Right ventricle myocardium superior (tissue), 1 donor: ENCODE results near the gene SFT2D3. TPM values are rescaled to one million over a fixed set of nuclear protein-coding genes. Genes with fewer than 3 reads are reported as not detected.

ENCODE experiments used
- ATAC-seq: fragments of 200-7000 bp; cut with Tn5 transposase; one replicate; pipeline ENCODE4 v1.9.1; 2020; ENCODE audit warnings: mild to moderate bottlenecking; ENCODE audit not compliant: poor library complexity
- DNase-seq: peaks from one replicate; pipeline ENCODE4 v3.0.0-alpha.2; 2020
- intact Hi-C: fragments of 100-400 bp; cut with DNase I; formaldehyde crosslinking; loops from one replicate; pipeline ENCODE4 v1.11.2; 2022
- total RNA-seq: library from RNA; stranded (reverse); fragmentation: NEBNext Ultra II Directional; extraction: Animal tissue kit (Norgen Biotek cat#: 25700); gene quantifications from one replicate; pipeline ENCODE4 v1.2.1, GENCODE V29; 2021
- donor health status: DM: no; HTN: yes; CAD: no; lungs with severe emphysema.

SFT2D3 gene
- total RNA-seq, 1 donor from 2014 or later = 3.2 TPM

DNA sequence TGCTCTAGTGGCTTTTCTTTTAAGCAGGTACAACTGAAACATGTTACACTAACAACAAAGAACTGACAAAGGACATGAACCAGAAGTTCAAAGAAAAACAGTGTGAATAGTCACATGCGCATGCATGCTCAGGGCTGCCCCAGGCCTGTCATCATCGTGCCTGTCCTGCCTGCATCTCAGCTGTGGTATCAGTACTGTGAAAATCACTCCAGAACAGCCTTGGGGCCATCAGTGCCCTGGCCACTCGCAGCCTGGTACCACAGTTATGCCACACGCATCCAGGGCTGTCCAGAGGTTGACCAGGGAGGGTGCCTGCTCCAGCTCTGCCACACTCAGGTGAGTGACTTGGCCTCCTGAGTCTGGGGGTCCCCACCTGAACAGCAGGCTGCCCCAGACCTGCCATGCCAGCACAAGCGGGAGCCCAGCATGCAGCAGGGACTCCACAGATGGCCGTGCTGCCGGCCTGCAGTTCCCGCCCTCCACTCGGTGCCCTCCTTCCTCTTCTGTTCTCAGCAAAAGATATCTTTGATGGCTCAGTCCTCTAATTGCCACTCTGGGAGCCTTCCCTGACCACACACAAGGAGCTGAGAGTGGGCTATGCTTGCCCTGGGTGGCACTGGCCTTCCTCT, 38.2 kb upstream of the SFT2D3 start:
- DNase-seq = no peak
- peak; percentile 24 for ATAC-seq
- intact Hi-C loops = no loop called here

DNA sequence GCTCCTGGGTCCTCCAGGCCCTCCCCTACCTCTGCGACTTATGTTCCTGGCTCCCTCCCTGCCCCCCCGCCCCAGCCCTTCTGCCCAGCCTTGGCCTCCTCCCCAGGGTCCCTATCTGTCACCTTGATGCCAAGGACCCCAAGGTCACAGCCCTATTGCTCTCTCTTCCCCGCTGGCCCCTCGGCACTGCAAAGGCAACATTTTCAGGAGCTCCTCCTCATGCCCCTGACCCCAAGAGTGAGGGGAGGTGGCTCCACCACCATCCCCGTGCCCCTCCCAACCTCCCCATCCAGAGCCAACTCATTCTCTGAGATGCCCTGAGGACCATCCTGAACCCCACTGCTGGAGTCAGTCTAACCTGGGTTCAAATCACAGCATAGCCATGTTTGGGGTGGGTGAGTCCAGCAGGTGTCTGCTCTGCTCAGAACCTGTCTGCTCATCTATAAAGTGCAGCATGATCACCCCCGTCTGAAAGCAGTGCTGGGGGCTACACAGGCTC, 37.7 kb upstream of the SFT2D3 start:
- ATAC-seq = no peak
- intact Hi-C loops = no loop called here
- DNase-seq = no peak

DNA sequence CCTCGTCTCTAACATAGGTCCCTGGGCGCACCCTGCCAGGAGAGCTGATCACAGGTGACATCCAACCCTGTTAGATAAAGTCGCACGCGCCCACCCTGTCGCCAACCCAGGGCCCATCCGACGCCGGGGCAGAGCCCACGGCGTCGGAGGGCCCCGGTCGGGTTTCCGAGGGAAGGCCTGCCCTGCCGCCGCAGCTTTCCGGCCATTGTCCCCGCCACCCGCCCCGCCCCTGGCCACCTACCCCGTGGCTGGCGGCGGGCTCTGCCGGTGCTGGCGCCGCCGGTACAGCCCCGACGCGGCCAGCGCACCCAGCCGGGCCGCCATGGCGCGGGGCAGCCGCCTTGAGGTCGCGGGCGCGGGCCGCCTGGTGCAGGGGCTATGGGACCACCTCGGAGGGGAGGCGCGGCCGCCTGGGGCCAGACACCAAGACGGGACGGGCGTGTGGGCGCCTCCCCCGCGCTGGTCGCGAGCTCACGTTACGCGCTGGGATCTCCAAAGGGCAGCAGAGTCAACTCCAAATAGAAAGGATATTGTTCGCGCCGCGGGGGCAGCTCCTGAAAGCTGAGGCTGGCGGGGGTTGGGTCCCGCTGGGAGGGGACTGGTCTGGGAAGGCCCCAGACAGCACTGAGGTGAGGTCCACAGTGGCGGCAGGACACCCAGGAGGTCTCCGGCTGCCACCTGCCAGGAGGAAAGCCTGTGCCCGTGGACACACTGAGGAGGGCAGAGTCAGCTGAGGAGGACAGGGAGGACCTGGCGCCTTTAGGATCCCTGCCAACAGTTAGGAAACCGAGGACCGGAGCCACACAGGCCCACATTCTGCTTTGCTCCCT, 37.0 kb upstream of the SFT2D3 start:
- DNase-seq (peak; percentile 56), ATAC-seq (peak; percentile 26)
- intact Hi-C loops = no loop called here

DNA sequence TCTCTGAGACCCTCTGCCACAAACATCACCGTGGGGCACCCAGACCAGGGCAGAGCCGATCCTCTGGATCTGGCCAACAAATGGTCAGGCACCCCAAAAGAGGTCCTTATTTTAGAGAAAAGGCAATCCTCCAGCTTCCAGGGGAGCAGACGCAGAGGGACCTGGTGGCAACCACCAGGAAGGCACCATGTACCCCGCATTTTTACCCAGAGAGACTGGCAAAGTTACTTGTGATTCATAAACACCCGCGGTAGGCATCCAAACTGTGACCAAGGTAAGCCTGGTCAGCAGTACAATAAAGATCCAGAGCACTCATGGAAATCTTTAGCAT, 36.4 kb upstream of the SFT2D3 start:
- intact Hi-C loops = no loop called here
- DNase-seq (no peak), ATAC-seq (no peak)

DNA sequence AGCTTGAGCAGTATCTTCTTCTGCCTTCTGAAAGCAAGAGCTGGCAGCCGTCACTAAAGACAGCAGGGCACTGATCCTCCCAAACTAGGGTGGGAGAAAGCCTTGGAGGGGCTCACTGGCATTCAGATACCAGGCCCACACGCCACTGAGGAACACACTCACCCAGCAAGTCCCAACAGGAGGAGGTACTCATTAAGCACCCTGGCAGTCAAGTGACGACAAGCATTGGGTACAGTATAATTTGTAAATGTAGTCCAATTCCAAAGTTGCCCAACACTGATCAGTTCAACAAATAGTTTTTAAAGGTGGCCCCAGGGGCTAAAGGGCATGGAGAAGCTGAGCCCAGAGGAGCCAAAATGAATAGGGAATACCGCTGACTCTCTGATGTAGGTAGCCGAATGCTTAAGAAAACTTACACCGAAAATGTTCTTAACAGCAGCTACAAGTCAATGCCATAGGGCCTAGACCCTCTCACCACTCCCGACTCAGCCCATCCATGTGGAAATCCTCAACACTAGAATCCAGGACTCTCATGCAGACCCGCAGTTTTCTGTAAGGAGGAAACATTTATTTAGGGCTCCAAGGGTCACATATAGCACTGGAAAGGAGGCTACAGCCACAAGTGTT, 35.9 kb upstream of the SFT2D3 start:
- ATAC-seq = no peak
- intact Hi-C loops = no loop called here
- DNase-seq = no peak

DNA sequence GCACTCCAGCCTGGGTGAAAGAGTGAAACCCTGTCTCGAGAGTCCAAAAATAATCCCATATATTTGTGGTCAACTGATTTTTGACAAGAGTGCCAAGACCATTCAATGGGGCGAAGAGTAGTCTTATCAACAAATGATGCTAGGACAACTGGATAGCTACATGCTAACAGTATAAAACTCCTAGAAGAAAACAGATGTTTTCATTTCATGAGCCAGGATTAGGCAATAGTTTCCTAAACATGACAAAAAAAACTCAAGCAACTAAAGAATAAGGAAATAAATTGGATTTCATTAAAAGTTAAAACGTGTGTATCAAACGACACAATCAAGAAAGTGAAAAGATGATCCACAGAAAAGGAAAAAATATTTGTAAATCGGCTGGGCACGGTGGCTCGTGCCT, 32.2 kb upstream of the SFT2D3 start:
- no peak for ATAC-seq
- intact Hi-C loops = no loop called here
- no peak for DNase-seq

DNA sequence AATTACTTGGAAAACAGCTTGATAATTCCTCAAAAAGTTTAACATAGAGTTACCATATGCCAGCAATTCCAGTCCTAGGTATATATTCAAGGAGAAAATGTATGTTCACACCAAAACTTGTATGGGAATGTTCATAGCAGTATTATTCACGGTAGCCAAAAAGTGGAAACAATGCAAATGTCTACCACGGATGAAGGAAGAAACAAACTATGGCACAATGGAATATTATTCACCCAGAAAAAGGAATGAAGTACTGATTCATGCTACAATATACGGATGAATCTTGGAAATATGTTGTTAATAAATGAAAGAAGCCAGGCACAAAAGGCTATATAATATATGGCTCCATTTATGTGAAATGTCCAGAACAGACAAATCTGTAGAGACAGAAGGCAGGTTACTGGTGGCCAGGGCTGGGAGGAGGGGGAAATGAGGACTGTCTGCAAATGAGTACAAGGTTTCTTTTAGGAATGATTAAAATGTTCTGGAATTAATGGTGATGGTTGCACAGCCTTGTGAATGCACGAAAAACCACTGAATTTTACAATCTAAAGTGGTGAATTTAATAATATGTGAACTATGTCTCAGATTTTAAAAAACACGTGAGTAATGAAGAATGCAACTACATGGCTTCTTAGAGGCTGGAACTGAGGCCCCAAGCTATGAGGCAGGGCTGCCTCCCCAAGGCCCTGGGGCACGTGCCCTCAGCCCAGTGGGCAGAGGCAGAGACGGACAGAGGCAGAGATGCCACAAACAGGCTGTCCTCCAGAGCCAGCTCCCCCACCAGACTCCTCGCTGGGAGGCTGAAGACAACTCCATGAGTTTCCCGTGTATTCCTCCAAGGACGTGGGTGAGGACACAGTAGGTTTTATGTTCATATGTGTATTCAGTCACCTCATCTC, 31.0 kb upstream of the SFT2D3 start:
- DNase-seq (no peak), ATAC-seq (no peak)
- intact Hi-C loops = no loop called here

DNA sequence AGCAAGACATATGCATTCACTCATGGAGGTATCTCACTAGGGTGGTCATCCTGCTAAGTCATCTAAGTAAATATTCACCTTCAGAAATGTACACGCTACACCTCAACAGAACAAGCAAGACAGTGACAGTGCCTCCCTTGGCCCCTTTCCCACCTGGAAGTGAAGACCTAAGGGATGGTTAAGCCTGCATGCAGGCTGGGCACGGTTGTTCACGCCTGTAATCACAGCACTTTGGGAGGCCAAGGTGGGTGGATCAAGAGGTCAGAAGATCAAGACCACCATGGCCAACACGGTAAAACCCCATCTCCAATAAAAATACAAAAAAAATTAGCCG, 30.4 kb upstream of the SFT2D3 start:
- DNase-seq (no peak), ATAC-seq (no peak)
- intact Hi-C loops = no loop called here

DNA sequence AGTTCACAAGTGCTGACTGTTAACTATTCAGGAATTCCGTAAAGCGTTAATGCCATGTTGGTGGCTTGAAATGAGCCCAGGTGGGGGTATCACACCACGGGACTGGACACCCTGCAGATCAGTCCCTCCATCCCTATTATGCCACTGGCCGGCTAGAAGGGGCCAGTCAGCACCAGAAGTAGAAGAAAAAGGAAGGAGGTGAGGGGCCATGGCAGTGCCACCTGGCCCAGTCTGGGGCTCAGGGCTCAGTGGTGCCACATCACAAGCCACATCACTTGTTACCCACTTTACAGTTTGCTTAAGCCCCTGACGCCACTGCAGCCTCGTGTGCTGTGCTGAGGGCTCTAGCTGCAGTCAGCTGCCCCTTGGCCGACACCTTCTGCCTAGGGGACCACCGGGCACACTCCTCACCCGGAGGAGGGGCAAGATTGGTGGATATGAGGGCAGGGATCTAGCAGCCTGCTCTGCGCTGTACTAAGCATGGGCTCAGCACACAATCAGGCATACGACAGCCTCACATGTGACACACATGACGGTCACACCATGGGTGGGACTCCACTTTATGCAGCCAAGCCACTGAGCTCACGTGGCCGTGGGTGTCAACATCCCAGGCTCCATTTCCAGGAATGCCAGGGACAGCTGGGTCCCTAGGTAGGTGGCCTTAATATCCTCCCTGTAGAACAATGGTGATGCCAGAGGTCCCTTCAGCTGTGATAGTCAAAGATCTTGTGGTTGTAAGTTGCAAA, 29.6 kb upstream of the SFT2D3 start:
- intact Hi-C loops = no loop called here
- ATAC-seq = no peak
- no peak for DNase-seq

DNA sequence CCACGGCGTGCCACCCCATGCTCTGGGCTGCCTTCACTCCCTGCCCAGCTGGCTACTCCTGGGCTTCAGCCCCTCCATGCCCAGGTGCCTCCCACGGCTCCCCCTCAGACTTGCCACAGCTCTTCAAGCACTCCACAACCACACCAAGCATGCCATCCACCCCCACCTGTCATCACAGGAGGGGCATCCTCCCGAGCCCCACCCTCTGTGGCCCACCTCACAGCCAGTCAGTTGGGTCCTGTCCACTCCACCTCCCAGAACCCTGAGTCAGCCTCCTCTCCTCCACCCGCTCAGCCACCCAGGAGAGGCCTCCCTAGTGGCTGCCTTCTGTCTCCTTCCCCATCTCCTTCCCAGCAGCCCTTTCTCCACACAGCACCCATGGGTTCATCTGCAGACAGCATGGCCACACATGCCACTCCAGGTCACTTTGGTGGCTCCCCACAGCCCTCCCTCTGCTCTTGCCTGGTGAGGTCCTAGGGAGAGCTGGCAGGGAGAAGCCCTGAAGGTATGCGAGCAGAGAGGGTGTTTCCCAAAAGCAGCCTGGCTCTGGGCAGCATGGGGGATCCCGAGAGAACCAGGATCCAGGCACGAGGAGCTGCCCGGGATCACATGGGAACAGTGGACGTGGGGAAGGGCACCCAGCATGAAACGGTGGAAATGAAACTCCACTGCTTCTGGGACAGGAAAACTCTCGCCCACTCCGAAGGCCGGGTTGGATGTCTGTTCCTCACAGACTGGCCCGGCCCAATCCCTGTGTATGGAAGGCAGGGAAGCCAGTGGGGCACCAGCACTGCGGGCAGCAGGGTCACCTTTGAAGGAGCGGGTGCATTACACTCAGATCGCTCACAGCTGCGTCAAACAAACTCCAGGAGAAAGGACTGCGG, 28.7 kb upstream of the SFT2D3 start:
- intact Hi-C loops = no loop called here
- ATAC-seq = peak; percentile 30
- DNase-seq = peak; percentile 55

DNA sequence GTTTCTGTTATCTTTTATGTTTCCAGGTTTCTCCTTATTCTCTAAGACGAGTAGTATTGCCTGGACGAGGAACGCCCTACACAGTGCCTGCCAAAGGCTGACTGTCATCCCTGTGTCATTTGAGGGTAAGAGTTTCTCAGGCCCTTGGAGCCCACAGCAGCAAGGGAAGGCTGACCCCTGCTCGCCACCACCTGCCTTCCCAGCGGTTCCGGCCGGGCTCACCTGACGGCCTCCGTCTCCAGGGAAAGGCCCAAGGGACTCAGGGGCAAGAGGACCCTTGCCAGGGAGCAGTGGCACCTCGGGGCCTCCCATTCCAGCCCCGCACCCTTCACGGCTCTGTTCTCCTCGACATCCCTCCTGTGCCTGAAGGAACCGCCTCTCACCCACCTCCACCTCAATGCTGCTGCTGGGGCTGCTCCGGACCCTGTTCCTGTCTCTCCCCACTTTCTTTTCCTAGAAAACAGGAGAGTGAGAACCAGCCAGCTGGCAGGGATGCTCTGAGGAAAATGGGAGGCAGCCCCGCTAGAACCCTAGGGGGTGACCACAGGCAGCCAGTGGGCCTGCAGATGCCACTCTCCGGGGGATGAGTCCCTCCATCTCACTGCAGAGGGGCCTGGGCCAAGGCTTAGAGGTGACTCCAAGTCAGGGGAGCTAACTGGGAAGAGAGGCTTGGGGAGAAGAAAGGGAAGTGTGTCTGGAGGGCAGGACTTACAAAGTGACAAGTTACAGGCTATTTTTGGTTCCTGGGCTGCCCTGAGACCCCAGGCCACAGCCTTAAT, 27.8 kb upstream of the SFT2D3 start:
- ATAC-seq = no peak
- no peak for DNase-seq
- intact Hi-C loops = no loop called here

DNA sequence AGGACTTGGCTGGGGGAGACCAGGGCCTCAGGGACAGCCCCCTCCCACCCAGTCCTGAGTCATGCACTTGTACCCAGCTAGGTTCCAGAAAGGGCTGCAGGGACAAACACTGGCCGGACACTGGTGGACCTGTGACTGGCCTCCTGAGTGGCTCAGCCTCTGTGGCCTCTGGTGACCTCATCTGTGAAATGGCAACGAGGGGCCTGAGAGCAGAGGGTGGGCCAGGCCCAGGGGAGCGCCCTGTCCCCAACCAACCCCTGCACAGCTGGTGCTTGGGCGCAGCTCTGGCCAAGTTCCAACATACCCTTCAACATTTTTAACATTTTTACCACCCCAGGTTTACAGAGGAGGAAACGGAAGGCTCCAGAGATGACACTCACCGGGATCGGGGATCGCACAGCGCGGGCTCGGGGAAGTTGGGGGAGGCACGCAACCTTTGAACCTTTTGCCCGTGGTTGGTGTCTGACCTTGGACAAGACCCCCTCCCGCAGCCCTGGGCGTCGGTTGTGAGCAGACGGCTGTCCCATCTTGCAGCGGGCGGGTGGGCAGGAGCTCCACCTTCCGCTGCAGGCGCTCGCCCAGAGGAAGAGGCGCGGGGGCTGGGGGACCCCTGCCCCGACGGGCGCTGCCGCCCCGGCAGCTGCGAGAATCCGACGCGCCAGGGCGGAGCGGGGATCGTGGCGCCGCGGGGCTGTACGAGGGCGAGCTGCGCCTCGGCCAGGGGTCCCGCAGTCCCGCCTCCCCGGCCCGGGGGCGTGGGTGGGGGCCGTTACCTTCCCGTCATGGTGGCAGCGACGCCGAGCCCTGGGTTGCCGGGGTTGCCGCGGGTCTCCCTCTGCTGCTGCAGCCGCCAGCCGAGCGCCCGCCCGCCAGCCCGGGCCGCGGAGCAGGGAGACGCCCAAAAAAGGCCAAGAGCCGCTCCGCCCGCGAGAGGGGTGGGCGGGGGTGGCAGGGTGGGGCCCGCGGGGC, 26.8 kb upstream of the SFT2D3 start:
- peak; percentile 51 for ATAC-seq
- peak; percentile 73 for DNase-seq
- intact Hi-C loops = loop anchor here (5.0 kb wide), 1 partner anchor 37 kb away; no protein-coding TSS in a partner anchor

DNA sequence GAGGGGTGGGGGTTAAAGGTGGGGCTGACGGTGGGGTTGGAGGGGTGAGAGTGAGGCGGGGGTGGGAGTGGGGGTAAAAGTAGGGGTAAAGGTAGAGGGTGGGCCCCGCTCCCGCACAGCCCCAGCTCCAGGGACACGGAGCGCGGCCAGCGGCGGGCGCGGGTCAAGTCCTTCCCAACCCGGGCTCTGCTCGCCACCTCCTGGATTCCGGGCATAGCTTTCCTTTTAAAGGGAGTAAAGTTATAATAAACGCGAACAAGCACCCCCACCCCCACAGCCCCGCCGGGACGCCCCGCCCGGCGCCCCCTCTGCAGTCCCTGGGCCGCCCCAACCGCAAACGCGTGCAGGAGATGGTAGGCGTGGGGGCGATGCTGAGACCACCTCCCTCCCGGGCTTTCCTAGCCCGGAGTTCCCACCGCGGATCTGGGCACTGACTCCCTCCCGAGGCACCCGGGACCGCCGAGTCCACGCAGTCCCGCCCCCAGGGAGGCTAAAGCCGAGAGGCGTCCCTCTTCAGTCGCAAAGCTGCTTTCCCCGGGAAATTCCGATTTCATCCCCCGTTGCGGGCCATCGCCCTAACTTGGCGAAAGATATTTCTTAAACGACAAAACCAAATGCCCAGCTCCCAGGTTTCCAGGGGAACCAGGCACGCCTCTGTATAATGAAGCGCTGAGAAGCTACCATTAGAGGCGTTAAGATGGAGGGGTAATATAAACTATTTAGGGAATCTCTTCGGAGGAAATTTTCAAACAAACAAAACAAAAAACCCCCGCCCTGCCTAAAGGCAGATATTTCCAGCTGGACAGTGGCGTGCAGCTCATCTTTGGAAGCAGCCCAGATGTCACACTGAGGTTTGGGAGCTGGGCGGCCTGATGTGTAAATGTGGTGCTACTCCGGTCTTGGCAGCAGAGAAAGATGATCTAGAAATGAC, 25.7 kb upstream of the SFT2D3 start, which contains the start of gene LIMS2:
Gene LIMS2, minus strand, starts transcription at position 200 of the 931 bp plus-strand sequence. CDS start 506 bp downstream, outside the sequence.
- intact Hi-C loops = loop anchor here (5.0 kb wide), 1 partner anchor 38 kb away; no protein-coding TSS in a partner anchor
- peak; percentile 60 for ATAC-seq

DNA sequence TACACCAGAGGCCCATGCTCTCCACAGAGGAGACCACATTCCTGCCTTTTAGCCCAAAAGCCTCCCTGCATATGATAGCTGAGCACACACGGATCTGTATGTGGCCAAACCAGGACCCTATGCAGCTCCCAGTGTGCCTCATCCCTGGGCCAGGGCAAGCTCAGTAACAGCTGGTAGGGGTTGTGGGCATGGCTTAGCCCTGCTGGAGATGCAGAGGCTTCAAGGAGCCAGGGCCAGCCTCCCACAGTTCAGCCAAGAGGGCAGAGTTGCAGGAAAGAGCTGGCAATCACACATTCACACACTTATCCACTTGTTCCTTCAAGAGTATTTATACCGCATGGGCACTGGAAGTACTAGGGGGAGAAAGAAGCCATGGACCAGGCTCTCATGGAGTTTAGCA, 24.4 kb upstream of the SFT2D3 start:
- intact Hi-C loops = loop anchor here (5.0 kb wide), 1 partner anchor 40 kb away; no protein-coding TSS in a partner anchor
- DNase-seq = peak; percentile 65
- ATAC-seq = peak; percentile 42

More for the DNA sequence above, 25.7 kb upstream of the SFT2D3 start, which contains the start of gene LIMS2:
- peak; percentile 75 for DNase-seq
